Measurements from ENCODE around the gene ZNF282.

- no peak for TF ChIP-seq CTCF (IDR thresholded peaks at IDR 0.05 in 4 of 5, conservative IDR thresholded peaks at IDR 0.05 in 1 of 5)
- no peak for TF ChIP-seq POLR2A (IDR thresholded peaks at IDR 0.05)
Measured at GRCh38 chr7:149241696-149242095, 46.4 kb downstream of the ZNF282 start.

Data from gastrocnemius medialis (tissue), 4 donors.